ENCODE data around the gene SMURF1. TPM values are rescaled to one million over a fixed set of nuclear protein-coding genes. Genes with fewer than 3 reads are reported as not detected.
A peak's percentile ranks its signal among the peaks of the same experiment; 100 is the strongest.
"Not testable (repeated sequence)": the region's sequence is repeated elsewhere in the genome, so short reads cannot be mapped to it uniquely, and the experiment has no call there.

Gene SMURF1
- total RNA-seq, 1 donor from 2014 or later, result 16.9 TPM

- no peak for DNase-seq (ENCODE audit: low read depth in 2 of 2)
These were observed 22.3 kb downstream of the SMURF1 start for GRCh38 chr7:99121496-99122021.

- no peak for DNase-seq (ENCODE audit: low read depth in 2 of 2)
These were observed 23.0 kb downstream of the SMURF1 start for GRCh38 chr7:99120916-99121315.

- no peak for DNase-seq (ENCODE audit: low read depth in 2 of 2)
These were observed 23.4 kb downstream of the SMURF1 start for GRCh38 chr7:99120501-99120900.

- DNase-seq (ENCODE audit: low read depth in 2 of 2), result no peak
These were observed 25.8 kb downstream of the SMURF1 start for GRCh38 chr7:99118077-99118476.

GRCh38 chr7:99116144-99116543 lies 27.8 kb downstream of the SMURF1 start:
- DNase-seq (ENCODE audit: low read depth in 2 of 2), result no peak

GRCh38 chr7:99115379-99115778 lies 28.5 kb downstream of the SMURF1 start:
- no peak for DNase-seq (ENCODE audit: low read depth in 2 of 2)

- no peak for DNase-seq (ENCODE audit: low read depth in 2 of 2)
These were observed 30.9 kb downstream of the SMURF1 start for GRCh38 chr7:99112979-99113378.

GRCh38 chr7:99112097-99112496 lies 31.8 kb downstream of the SMURF1 start:
- DNase-seq (ENCODE audit: low read depth in 2 of 2), result no peak

- DNase-seq (ENCODE audit: low read depth in 2 of 2), result no peak
These were observed 32.3 kb downstream of the SMURF1 start for GRCh38 chr7:99111591-99111990.

- DNase-seq (ENCODE audit: low read depth in 2 of 2), result peak in 1 of 2 donors; percentile 41
These were observed 34.5 kb downstream of the SMURF1 start for GRCh38 chr7:99109108-99110051.

- no peak for DNase-seq (ENCODE audit: low read depth in 2 of 2)
These were observed 35.3 kb downstream of the SMURF1 start for GRCh38 chr7:99108613-99109012.

- peak in 1 of 2 donors; percentile 43 for DNase-seq (ENCODE audit: low read depth in 2 of 2)
These were observed 37.1 kb downstream of the SMURF1 start for GRCh38 chr7:99106821-99107241.

- DNase-seq (ENCODE audit: low read depth in 2 of 2), result no peak
These were observed 37.5 kb downstream of the SMURF1 start for GRCh38 chr7:99106411-99106810.

- no peak for DNase-seq (ENCODE audit: low read depth in 2 of 2)
These were observed 38.2 kb downstream of the SMURF1 start for GRCh38 chr7:99105756-99106155.

- no peak for DNase-seq (ENCODE audit: low read depth in 2 of 2)
These were observed 39.3 kb downstream of the SMURF1 start for GRCh38 chr7:99104631-99105030.

GRCh38 chr7:99103836-99104235 lies 40.1 kb downstream of the SMURF1 start:
- not testable (repeated sequence) for DNase-seq (ENCODE audit: low read depth in 2 of 2)

GRCh38 chr7:99102809-99103690 lies 40.9 kb downstream of the SMURF1 start:
- DNase-seq (ENCODE audit: low read depth in 2 of 2), result peak in 1 of 2 donors; percentile 64

- DNase-seq (ENCODE audit: low read depth in 2 of 2), result no peak
These were observed 41.5 kb downstream of the SMURF1 start for GRCh38 chr7:99102361-99102760.

GRCh38 chr7:99101516-99101915 lies 42.4 kb downstream of the SMURF1 start:
- DNase-seq (ENCODE audit: low read depth in 2 of 2), result not testable (repeated sequence)

- no peak for DNase-seq (ENCODE audit: low read depth in 2 of 2)
These were observed 44.3 kb downstream of the SMURF1 start for GRCh38 chr7:99099499-99100077.

GRCh38 chr7:99098824-99099498 lies 44.9 kb downstream of the SMURF1 start:
- DNase-seq (ENCODE audit: low read depth in 2 of 2), result no peak
